ENCODE measurements around the gene MTHFD1L.

GRCh38 chr6:150966786-150967185 is 101.3 kb downstream of the MTHFD1L start:
- no peak for TF ChIP-seq CTCF (IDR thresholded peaks at IDR 0.05; ENCODE audit: insufficient read depth, low read length, poor library complexity, severe bottlenecking)
- TF ChIP-seq EZH2phosphoT487 (conservative IDR thresholded peaks at IDR 0.05; ENCODE audit: low read length) = no peak

Measured in SU-DHL-6 (cell line).